Karpas-422 (cell line): ENCODE results near the gene OR6Q1. TPM values are rescaled to one million over a fixed set of nuclear protein-coding genes. Genes with fewer than 3 reads are reported as not detected.
"Not testable (repeated sequence)": the region's sequence is repeated elsewhere in the genome, so short reads cannot be mapped to it uniquely, and the experiment has no call there.

Experiments
- DNase-seq: peaks from one replicate; pipeline ENCODE4 v3.0.0-alpha.2; 2015
- H2AFZ ChIP-seq: fragments of 200-600 bp; sonication (generic); 2 replicates; pipeline ENCODE4 v1.6.1; 2014; ENCODE audit warnings: antibody characterized with exemption, low read length, mixed read lengths
- H3K27ac ChIP-seq: fragments of 200-600 bp; sonication (generic); 2 replicates; pipeline ENCODE4 v1.5.1; 2014; ENCODE audit warnings: mild to moderate bottlenecking, low read length, moderate library complexity
- H3K27me3 ChIP-seq: fragments of 200-600 bp; sonication (generic); 2 replicates; pipeline ENCODE4 v1.6.1; 2014; ENCODE audit warnings: low read length, mixed read lengths
- H3K36me3 ChIP-seq: fragments of 200-600 bp; sonication (generic); 2 replicates; pipeline ENCODE4 v1.6.1; 2014; ENCODE audit warnings: low read length, mixed read lengths; ENCODE audit not compliant: insufficient read depth
- H3K4me1 ChIP-seq: fragments of 200-600 bp; sonication (generic); 2 replicates; pipeline ENCODE4 v1.6.1; 2014; ENCODE audit warnings: mild to moderate bottlenecking, low read length, mixed read lengths
- H3K4me2 ChIP-seq: fragments of 200-600 bp; sonication (generic); 2 replicates; pipeline ENCODE4 v1.6.1; 2014; ENCODE audit warnings: low read length, low read depth, mild to moderate bottlenecking; ENCODE audit not compliant: poor library complexity, severe bottlenecking
- H3K4me3 ChIP-seq: fragments of 200-600 bp; sonication (generic); 2 replicates; pipeline ENCODE4 v1.5.1; 2014; ENCODE audit warnings: mild to moderate bottlenecking, antibody characterized with exemption, low read length, mixed read lengths
- H3K79me2 ChIP-seq: fragments of 200-600 bp; sonication (generic); 2 replicates; pipeline ENCODE4 v1.6.1; 2014; ENCODE audit warnings: mild to moderate bottlenecking, low read length, mixed read lengths
- H3K9ac ChIP-seq: fragments of 200-600 bp; sonication (generic); 2 replicates; pipeline ENCODE4 v1.6.0; 2014; ENCODE audit warnings: low read length
- H3K9me2 ChIP-seq: fragments of 200-600 bp; sonication (generic), shearing (Covaris generic); replicated peaks from 2 replicates; pipeline ENCODE4 v1.6.0; 2014; ENCODE audit warnings: mild to moderate bottlenecking, low read length, moderate library complexity; ENCODE audit not compliant: insufficient read depth
- H3K9me3 ChIP-seq: fragments of 300-700, 200-600 bp; sonication (generic); 2 replicates; pipeline ENCODE4 v1.6.1; 2014; ENCODE audit warnings: low read length, mixed read lengths
- H4K20me1 ChIP-seq: fragments of 200-600 bp; sonication (generic); 2 replicates; pipeline ENCODE4 v1.6.1; 2014; ENCODE audit warnings: mild to moderate bottlenecking, antibody characterized with exemption, low read length, low read depth; ENCODE audit not compliant: insufficient read depth
- total RNA-seq: library from RNA; depleted of rRNA; stranded (reverse); fragments of >200 nt; shearing (Covaris generic); gene quantifications from 2 replicates; pipeline ENCODE4 v1.2.3, GENCODE V29; 2014; ENCODE audit warnings: low replicate concordance; rRNA removed

Gene OR6Q1, protein sequence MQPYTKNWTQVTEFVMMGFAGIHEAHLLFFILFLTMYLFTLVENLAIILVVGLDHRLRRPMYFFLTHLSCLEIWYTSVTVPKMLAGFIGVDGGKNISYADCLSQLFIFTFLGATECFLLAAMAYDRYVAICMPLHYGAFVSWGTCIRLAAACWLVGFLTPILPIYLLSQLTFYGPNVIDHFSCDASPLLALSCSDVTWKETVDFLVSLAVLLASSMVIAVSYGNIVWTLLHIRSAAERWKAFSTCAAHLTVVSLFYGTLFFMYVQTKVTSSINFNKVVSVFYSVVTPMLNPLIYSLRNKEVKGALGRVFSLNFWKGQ
- not detected in 2 replicates for total RNA-seq

DNA sequence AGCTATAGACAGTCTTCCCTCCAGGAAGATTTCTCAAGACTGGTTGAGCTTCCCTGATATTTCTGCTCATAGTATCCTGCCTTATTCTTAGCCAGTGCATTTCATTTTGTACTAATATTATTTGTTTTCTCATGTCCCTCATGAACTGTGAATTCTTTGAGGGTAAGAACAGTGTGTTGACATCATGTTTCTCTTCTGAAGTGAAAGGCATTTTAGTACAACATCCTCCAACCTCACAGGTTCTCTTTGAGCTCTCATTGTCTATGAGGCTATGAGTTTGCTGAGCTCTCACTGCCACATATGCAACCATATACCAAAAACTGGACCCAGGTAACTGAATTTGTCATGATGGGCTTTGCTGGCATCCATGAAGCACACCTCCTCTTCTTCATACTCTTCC lies at the start of gene OR6Q1:
Gene OR6Q1 (plus strand): TSS at position 301 of the 400 bp plus-strand sequence. CDS start 0 bp downstream, at position 301.
- Histone ChIP-seq H3K4me2 (no peak within 1 kb of the TSS), H3K4me1 (no peaks in the 10 kb centered on the region), H3K9me2 (no peaks in the 10 kb centered on the region), H4K20me1 (no peaks in the 10 kb centered on the region), H3K27ac (no peak within 1 kb of the TSS), H3K9me3 (no peaks in the 10 kb centered on the region), H3K4me3 (no peak within 1 kb of the TSS), H3K79me2 (no peaks in the 10 kb centered on the region), H3K36me3 (no peaks in the 10 kb centered on the region), H2AFZ (no peak within 1 kb of the TSS), H3K9ac (no peak within 1 kb of the TSS), H3K27me3 (no peaks in the 10 kb centered on the region)
- no peak for DNase-seq

DNA sequence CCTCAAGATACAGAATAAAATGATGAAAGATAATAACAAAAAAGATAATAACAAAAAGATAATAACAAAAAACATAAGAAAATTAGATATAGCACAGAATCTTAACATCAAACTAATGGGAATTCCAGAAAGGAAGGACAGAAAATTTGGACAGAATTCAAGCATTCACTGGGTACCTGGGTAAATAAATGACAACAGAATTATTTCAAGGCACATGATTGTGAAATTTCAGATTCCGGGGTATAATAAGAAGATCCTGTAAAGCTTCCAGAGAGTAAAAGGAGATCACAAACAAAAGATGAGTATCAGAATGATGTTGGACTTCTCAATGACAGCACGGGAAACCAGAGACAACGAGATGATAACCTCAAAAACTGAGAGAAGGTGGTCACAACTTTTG lies 49.2 kb upstream of the OR6Q1 start:
- Histone ChIP-seq H3K4me3 (no peak overlapping the region), H3K4me2 (no peak overlapping the region), H3K36me3 (no peaks in the 10 kb centered on the region), H3K9me2 (no peaks in the 10 kb centered on the region), H3K9me3 (no peaks in the 10 kb centered on the region), H3K79me2 (no peaks in the 10 kb centered on the region), H3K9ac (no peak overlapping the region), H3K27ac (no peak overlapping the region), H4K20me1 (no peaks in the 10 kb centered on the region), H3K27me3 (no peaks in the 10 kb centered on the region), H3K4me1 (no peaks in the 10 kb centered on the region), H2AFZ (no peak overlapping the region)
- no peak for DNase-seq

DNA sequence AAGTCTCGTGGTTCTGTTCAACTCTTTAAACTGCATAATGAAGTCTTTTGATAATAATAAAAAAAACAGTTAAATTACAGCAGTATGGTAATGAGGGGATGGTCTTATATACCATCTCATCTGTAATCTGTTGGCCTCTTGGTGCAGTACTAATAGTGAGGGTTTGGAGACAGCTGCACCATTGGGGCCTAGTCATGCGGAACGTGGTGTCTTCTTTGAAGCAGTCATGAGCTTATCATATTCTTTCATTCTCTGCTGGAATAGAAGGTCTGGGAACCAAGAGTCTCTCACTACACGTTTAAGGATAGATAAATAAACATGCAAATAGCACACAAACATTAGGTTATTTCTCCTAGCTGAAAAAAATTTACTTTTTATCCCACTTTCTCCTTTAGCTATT lies 48.0 kb upstream of the OR6Q1 start:
- no peak overlapping the region for H3K9ac ChIP-seq

DNA sequence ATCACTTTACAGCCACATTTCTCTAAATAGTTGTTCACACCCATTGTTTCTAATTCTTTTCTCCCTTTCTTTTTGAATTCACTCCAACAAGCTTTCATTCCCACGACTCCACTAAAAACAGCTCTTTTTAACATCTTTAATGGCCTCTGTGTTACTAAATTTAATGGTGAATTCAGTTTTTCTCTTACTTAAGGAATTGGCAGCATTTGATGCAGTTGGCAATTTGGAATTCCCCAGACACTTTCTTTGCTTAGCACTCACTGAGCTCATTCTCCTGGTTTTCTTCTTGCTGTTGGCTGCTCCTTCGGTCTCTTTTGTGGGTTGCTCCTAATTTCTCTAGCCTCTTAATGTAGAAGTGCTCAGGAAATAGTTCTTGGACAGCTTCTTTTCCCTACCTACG lies 47.6 kb upstream of the OR6Q1 start:
- H3K9me2 ChIP-seq = no peaks in the 10 kb centered on the region
- H3K4me2 ChIP-seq = no peak overlapping the region
- no peaks in the 10 kb centered on the region for H3K36me3 ChIP-seq
- no peak overlapping the region for H3K27ac ChIP-seq
- no peak overlapping the region for H3K4me3 ChIP-seq
- H3K27me3 ChIP-seq = no peaks in the 10 kb centered on the region
- no peak overlapping the region for H2AFZ ChIP-seq
- H3K4me1 ChIP-seq = no peaks in the 10 kb centered on the region
- H3K9ac ChIP-seq = no peak overlapping the region
- no peaks in the 10 kb centered on the region for H3K79me2 ChIP-seq
- no peaks in the 10 kb centered on the region for H3K9me3 ChIP-seq
- DNase-seq = no peak
- H4K20me1 ChIP-seq = no peaks in the 10 kb centered on the region

More for the DNA sequence above, 48.0 kb upstream of the OR6Q1 start:
- Histone ChIP-seq H3K9me3 (no peaks in the 10 kb centered on the region), H3K4me3 (no peak overlapping the region), H3K9me2 (no peaks in the 10 kb centered on the region), H3K27me3 (no peaks in the 10 kb centered on the region), H3K4me2 (no peak overlapping the region), H3K36me3 (no peaks in the 10 kb centered on the region), H3K4me1 (no peaks in the 10 kb centered on the region), H2AFZ (no peak overlapping the region), H3K27ac (no peak overlapping the region), H4K20me1 (no peaks in the 10 kb centered on the region), H3K79me2 (no peaks in the 10 kb centered on the region)
- DNase-seq = no peak

DNA sequence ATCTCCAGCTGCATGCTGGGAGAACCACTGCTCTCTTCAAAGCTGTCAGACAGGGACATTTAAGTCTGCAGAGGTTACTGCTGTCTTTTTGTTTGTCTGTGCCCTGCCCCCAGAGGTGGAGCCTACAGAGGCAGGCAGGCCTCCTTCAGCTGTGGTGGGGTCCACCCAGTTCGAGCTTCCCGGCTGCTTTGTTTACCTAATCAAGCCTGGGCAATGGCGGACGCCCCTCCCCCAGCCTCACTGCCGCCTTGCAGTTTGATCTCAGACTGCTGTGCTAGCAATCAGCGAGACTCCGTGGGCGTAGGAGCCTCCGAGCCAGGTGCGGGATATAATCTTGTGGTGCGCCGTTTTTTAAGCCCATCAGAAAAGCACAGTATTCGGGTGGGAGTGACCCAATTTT lies 31.2 kb upstream of the OR6Q1 start:
- not testable (repeated sequence) for H3K36me3 ChIP-seq, H4K20me1 ChIP-seq, H2AFZ ChIP-seq, H3K79me2 ChIP-seq, H3K27ac ChIP-seq, H3K4me2 ChIP-seq, H3K9me2 ChIP-seq, H3K4me1 ChIP-seq, H3K4me3 ChIP-seq, H3K9me3 ChIP-seq, H3K27me3 ChIP-seq, H3K9ac ChIP-seq, DNase-seq

DNA sequence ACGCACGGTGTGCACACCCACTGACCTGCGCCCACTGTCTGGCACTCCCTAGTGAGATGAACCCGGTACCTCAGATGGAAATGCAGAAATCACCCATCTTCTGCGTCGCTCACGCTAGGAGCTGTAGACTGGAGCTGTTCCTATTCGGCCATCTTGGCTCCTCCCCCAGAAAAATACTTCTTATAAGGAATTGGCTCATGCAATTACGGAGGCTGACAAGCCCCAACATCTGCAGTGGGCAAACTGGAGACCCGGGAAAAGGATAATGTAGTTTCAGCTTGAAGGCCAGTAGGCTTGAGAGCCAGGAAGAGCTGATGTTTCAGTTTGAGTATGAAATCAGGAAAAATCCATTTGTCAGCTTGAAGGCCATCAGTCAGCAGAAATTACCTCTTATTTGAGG lies 30.7 kb upstream of the OR6Q1 start:
- H3K4me2 ChIP-seq, H3K79me2 ChIP-seq, H3K4me3 ChIP-seq: not testable (repeated sequence)

DNA sequence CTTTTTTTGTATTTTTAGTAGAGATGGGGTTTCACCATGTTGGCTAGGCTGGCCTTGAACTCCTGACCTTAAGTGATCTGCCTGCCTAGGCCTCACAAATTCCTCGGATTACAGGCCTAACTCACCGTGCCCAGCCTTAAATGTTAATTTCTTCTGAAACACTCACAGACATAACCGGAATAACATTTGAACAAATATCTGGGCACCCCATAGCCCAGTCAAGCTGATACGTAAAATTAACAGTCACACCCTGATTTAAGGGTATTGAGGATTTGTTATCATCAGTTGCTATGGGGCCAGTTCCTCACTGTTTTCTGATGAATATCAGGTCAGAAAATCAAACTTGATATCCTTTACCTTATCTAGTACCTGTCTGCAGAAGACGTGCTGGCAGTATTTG lies 30.1 kb upstream of the OR6Q1 start:
- no peak overlapping the region for H3K9ac ChIP-seq
- H3K79me2 ChIP-seq = no peaks in the 10 kb centered on the region
- H3K4me1 ChIP-seq = no peaks in the 10 kb centered on the region
- H3K9me2 ChIP-seq = no peaks in the 10 kb centered on the region
- no peaks in the 10 kb centered on the region for H3K9me3 ChIP-seq
- DNase-seq = no peak
- no peak overlapping the region for H3K4me2 ChIP-seq
- no peak overlapping the region for H3K27ac ChIP-seq
- H2AFZ ChIP-seq = no peak overlapping the region
- no peaks in the 10 kb centered on the region for H3K36me3 ChIP-seq
- no peaks in the 10 kb centered on the region for H4K20me1 ChIP-seq
- no peaks in the 10 kb centered on the region for H3K27me3 ChIP-seq
- H3K4me3 ChIP-seq = no peak overlapping the region

More for the DNA sequence above, 30.7 kb upstream of the OR6Q1 start:
- not testable (repeated sequence) for DNase-seq, H3K9me2 ChIP-seq, H3K4me1 ChIP-seq, H3K9ac ChIP-seq, H3K27me3 ChIP-seq, H3K9me3 ChIP-seq, H3K27ac ChIP-seq, H2AFZ ChIP-seq, H4K20me1 ChIP-seq, H3K36me3 ChIP-seq

DNA sequence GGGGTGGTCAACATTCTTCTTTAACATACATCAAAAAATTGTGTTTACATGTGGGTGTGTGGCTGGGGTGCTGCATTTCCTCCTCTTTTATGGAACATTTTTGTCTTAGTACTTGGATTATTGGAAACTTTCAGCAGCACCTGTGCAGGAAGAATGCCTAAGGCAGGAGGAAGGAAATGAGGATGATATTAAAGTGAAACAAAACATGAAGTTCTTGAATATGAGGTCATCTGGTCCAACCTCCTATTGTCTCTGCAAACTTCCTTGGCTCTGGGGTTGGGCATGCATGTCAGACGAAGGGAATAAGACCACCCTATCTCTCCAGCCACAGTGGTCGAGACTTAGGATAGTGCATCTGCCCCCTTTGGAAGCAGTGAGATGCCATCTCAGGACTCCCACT lies 27.7 kb upstream of the OR6Q1 start:
- H3K36me3 ChIP-seq = no peaks in the 10 kb centered on the region
- no peaks in the 10 kb centered on the region for H4K20me1 ChIP-seq
- H3K27ac ChIP-seq = no peak overlapping the region
- H3K9me2 ChIP-seq = no peaks in the 10 kb centered on the region
- DNase-seq = no peak
- H3K9ac ChIP-seq = no peak overlapping the region
- H3K4me1 ChIP-seq = no peaks in the 10 kb centered on the region
- H2AFZ ChIP-seq = no peak overlapping the region
- no peak overlapping the region for H3K4me2 ChIP-seq
- H3K9me3 ChIP-seq = no peaks in the 10 kb centered on the region
- H3K4me3 ChIP-seq = no peak overlapping the region
- H3K79me2 ChIP-seq = no peaks in the 10 kb centered on the region
- H3K27me3 ChIP-seq = no peaks in the 10 kb centered on the region
